GM21360 (cell line): ENCODE results near the gene SDHB.

Experiments used
- ATAC-seq: cut with Tn5 transposase; IDR thresholded peaks from one replicate; pipeline ENCODE4 v1.9.1; 2021; ENCODE audit warnings: mild to moderate bottlenecking, moderate library complexity; ENCODE audit not compliant: unreplicated experiment

SDHB gene

GRCh38 chr1:17046334-17046657 is 7.5 kb downstream of the SDHB start:
- ATAC-seq: no peak

- no peak for ATAC-seq
These were observed 8.0 kb downstream of the SDHB start for GRCh38 chr1:17045634-17046333.

- no peak for ATAC-seq
These were observed 8.7 kb downstream of the SDHB start for GRCh38 chr1:17045150-17045549.

GRCh38 chr1:17043676-17044075 is 10.2 kb downstream of the SDHB start:
- ATAC-seq: no peak

GRCh38 chr1:17040135-17040534 is 13.7 kb downstream of the SDHB start:
- no peak for ATAC-seq

- no peak for ATAC-seq
These were observed 14.3 kb downstream of the SDHB start for GRCh38 chr1:17039522-17039921.

GRCh38 chr1:17033481-17033880 is 20.4 kb downstream of the SDHB start:
- no peak for ATAC-seq

- ATAC-seq: no peak
These were observed 21.1 kb downstream of the SDHB start for GRCh38 chr1:17032741-17033140.

- ATAC-seq: no peak
These were observed 22.4 kb downstream of the SDHB start for GRCh38 chr1:17031436-17031835.

GRCh38 chr1:17030206-17030605 is 23.6 kb downstream of the SDHB start:
- no peak for ATAC-seq

GRCh38 chr1:17028662-17029188 is 25.1 kb downstream of the SDHB start:
- ATAC-seq: no peak

GRCh38 chr1:17027900-17028299 is 25.9 kb downstream of the SDHB start:
- no peak for ATAC-seq

GRCh38 chr1:17027403-17027802 is 26.4 kb downstream of the SDHB start:
- no peak for ATAC-seq

- no peak for ATAC-seq
These were observed 29.1 kb downstream of the SDHB start for GRCh38 chr1:17024721-17025120.

- no peak for ATAC-seq
These were observed 30.3 kb downstream of the SDHB start for GRCh38 chr1:17023573-17023972.

- no peak for ATAC-seq
These were observed 30.7 kb downstream of the SDHB start for GRCh38 chr1:17023102-17023501.

- no peak for ATAC-seq
These were observed 31.9 kb downstream of the SDHB start for GRCh38 chr1:17021896-17022295.

- no peak for ATAC-seq
These were observed 33.3 kb downstream of the SDHB start for GRCh38 chr1:17020502-17020901.

GRCh38 chr1:17018849-17019248 is 35.0 kb downstream of the SDHB start:
- no peak for ATAC-seq

GRCh38 chr1:17017435-17017834 is 36.4 kb downstream of the SDHB start:
- no peak for ATAC-seq

GRCh38 chr1:17016317-17016661 is 37.5 kb downstream of the SDHB start:
- no peak for ATAC-seq

GRCh38 chr1:17014671-17015567 is 38.9 kb downstream of the SDHB start:
- no peak for ATAC-seq
